Retina (tissue), 1 donor: Measurements from ENCODE around the gene ZNF630.
A peak's percentile ranks its signal among the peaks of the same experiment; 100 is the strongest.
"Not testable (repeated sequence)": the region's sequence is repeated elsewhere in the genome, so short reads cannot be mapped to it uniquely, and the experiment has no call there.

ENCODE experiments used
- DNase-seq: peaks from one replicate; pipeline ENCODE4 v3.0.0-alpha.2; 2016

Gene ZNF630

GRCh38 chrX:48027545-48027944, 43.9 kb downstream of the ZNF630 start:
- not testable (repeated sequence) for DNase-seq

- peak; percentile 61 for DNase-seq
Measured at GRCh38 chrX:48025561-48025960, 45.9 kb downstream of the ZNF630 start.

- DNase-seq, result no peak
Measured at GRCh38 chrX:48022738-48023137, 48.7 kb downstream of the ZNF630 start.

DNA sequence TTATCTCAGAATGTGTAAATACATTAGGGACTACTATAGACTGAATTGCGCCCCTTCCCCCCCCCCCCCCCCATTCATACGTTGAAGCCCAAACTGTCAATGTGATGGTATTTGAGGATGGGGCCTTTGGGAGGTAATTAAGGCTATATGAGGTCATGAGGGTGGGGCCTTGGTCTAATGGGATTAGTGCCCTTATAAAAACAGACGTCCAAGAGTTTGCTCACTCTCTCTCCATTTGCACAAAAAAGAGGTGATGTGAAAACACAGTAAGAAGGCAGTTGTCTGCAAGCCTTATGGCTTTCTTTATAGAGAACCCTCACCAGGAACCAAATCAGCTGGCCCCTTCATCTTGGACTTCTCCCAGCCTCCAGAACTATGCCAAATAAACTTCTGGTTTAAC, 49.3 kb downstream of the ZNF630 start:
- DNase-seq, result no peak

DNA sequence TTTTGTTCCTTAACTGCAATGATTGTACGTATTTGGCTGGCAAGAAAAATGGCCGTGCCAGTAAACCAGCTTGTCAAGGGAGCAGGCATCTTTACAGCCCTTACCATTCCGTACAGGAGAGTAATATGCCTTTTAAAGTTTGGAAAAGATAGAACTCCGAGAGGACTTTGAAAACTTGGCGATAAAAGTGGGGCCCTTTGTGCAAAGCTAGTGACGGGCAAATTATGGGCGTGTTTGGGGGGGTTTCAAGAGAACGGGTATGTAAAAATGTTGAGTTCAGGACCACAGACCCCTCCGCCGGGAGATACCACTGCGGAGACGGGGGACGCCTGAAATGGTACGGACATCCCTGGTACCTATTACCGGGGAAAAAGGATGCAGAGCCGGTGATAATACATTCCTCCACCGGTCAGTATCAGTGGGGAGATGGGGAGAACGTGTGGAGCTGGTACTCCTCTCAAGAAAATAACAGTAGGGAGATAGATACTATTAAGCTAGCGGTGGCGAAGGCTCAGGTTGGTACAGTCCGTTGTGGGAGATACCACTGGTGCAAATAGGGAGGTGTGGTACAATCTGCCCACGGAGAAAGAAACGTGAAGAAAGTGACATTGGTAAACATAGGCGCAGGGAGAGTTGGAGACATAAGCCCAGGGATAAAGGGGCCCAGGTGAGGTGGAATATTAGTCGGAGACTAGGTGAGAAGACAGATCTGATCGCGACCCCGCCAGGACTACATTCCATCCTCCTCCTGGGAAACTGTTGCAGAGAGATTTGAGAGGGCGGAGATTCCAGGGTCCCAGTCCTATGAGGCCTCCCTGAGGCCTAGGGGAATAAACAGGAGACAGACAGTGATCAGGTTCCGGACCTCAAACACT, 50.2 kb downstream of the ZNF630 start:
- peak; percentile 91 for DNase-seq

- not testable (repeated sequence) for DNase-seq
Measured at GRCh38 chrX:48020472-48020871, 51.0 kb downstream of the ZNF630 start.

DNA sequence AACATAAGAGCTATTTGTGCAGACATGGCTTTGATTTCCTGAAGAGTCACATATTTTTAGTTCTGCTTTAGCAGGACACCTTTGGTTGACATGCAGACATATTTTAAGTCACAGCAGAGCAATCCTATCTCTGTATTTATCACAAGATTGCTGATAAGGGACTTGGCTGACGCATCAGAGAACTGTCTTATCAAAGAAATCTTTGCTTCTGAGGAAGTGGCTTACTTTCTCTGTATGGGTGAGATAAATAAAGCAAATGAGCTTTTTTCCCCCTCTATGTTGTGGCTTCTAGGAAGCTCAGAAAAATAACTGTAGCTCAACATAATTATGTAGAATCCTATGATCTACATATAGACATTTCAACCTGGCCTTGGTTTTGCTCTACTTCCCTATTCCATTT, 51.5 kb downstream of the ZNF630 start:
- DNase-seq, result not testable (repeated sequence)

DNA sequence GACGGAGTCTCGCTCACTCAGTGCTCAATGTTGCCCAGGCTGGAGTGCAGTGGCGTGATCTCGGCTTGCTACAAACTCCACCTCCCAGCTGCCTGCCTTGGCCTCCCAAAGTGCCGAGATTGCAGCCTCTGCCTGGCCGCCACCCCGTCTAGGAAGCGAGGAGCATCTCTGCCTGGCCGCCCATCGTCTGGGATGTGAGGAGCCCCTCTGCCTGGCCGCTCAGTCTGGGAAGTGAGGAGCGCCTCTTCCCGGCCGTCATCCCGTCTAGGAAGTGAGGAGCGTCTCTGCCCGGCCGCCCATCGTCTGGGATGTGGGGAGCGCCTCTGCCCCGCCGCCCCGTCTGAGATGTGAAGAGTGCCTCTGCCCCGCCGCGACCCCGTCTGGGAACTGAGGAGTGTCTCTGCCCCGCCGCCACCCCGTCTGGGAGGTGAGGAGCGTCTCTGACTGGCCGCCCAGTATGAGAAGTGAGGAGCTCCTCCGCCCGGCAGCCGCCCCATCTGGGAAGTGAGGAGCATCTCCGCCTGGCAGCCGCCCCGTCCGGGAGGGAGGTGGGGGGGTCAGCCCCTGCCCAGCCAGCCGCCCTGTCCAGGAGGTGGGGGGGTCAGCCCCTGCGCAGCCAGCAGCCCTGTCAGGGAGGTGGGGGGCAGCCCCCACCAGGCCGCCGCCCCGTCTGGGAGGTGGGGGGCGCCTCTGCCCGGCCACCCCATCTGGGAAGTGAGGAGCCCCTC, 54.7 kb downstream of the ZNF630 start:
- not testable (repeated sequence) for DNase-seq

DNA sequence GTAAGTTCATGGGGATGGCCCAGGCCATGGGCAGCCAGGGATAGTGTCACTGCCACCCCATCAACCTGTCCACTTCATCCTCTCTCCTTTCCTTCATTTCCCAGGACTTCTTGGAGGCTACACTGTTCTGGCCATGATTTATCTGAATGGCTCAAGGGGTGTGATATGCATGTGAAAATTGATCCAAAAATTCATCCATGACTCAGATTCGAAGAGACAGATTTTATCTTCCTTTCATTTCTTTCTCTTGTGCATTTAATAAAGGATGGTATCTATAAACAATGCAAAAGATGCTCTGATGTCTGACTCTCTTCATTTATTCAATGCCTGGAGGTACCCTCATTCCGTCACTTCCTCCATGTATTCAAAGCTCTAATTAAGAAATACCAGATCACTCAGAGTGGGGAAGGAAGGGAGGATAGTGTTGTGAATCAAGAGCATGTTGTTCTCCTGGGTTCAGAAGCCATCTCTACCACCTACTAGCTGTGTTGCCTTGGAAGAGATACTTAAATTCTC, 61.9 kb downstream of the ZNF630 start:
- not testable (repeated sequence) for DNase-seq
